Fibroblast of the aortic adventitia (primary cell): Measurements from ENCODE around the gene GINS2. TPM values are rescaled to one million over a fixed set of nuclear protein-coding genes. Genes with fewer than 3 reads are reported as not detected.

Experiments
- DNase-seq: peaks from one replicate; pipeline ENCODE4 v3.0.0-alpha.2; 2010; ENCODE audit warnings: low read depth
- H3K4me3 ChIP-seq: 2 replicates; pipeline ENCODE4 v1.5.1; 2011; ENCODE audit warnings: low read depth, mild to moderate bottlenecking, control low read depth, low read length, moderate library complexity
- total RNA-seq: library from RNA; depleted of rRNA; stranded (reverse); fragments of >200 nt; gene quantifications from 2 replicates; pipeline ENCODE4 v1.2.3, GENCODE V29; 2012; ENCODE audit warnings: low replicate concordance
- TF ChIP-seq, protein P1 (sequence below): IDR thresholded peaks from 2 replicates; pipeline ENCODE4 v1.5.1; 2011; ENCODE audit warnings: mild to moderate bottlenecking, low read length, control low read depth, inconsistent platforms; ENCODE audit not compliant: insufficient read depth

GINS2 gene
- total RNA-seq, 1 donor: 19.1 TPM

DNA sequence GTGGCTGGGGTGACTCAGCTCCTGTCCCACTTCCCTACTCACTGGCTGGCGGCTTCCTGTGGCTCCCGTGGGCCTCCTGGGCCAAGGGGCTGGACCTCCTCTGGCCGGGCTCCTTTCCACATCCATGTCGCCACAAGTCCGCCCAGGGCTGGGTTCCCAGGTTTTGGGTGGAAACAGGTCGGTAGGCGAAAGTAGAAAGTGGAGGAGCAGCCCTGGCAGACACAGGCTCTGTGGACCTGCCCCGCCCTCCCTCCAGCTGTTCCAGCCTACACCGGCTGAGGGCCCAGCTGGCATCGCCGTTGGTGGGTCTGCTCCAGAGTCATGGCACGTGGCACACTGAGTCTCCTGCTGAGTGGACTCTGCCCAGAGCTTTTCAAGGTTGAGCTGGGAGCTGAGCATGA lies 47.0 kb downstream of the GINS2 start:
- TF ChIP-seq, protein P1, sequence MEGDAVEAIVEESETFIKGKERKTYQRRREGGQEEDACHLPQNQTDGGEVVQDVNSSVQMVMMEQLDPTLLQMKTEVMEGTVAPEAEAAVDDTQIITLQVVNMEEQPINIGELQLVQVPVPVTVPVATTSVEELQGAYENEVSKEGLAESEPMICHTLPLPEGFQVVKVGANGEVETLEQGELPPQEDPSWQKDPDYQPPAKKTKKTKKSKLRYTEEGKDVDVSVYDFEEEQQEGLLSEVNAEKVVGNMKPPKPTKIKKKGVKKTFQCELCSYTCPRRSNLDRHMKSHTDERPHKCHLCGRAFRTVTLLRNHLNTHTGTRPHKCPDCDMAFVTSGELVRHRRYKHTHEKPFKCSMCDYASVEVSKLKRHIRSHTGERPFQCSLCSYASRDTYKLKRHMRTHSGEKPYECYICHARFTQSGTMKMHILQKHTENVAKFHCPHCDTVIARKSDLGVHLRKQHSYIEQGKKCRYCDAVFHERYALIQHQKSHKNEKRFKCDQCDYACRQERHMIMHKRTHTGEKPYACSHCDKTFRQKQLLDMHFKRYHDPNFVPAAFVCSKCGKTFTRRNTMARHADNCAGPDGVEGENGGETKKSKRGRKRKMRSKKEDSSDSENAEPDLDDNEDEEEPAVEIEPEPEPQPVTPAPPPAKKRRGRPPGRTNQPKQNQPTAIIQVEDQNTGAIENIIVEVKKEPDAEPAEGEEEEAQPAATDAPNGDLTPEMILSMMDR: no peak
- no peak overlapping the region for H3K4me3 ChIP-seq
- DNase-seq: peak; percentile 37

GRCh38 chr16:85641305-85641704 lies 47.4 kb downstream of the GINS2 start:
- no peak for DNase-seq
- H3K4me3 ChIP-seq: no peak overlapping the region
- TF ChIP-seq, protein P1: no peak

GRCh38 chr16:85640585-85640984 lies 48.2 kb downstream of the GINS2 start:
- TF ChIP-seq, protein P1: no peak
- DNase-seq: no peak

GRCh38 chr16:85640254-85640558 lies 48.5 kb downstream of the GINS2 start:
- TF ChIP-seq, protein P1: no peak
- DNase-seq: no peak
- H3K4me3 ChIP-seq: no peak overlapping the region

More at GRCh38 chr16:85640585-85640984, 48.2 kb downstream of the GINS2 start:
- no peak overlapping the region for H3K4me3 ChIP-seq

DNA sequence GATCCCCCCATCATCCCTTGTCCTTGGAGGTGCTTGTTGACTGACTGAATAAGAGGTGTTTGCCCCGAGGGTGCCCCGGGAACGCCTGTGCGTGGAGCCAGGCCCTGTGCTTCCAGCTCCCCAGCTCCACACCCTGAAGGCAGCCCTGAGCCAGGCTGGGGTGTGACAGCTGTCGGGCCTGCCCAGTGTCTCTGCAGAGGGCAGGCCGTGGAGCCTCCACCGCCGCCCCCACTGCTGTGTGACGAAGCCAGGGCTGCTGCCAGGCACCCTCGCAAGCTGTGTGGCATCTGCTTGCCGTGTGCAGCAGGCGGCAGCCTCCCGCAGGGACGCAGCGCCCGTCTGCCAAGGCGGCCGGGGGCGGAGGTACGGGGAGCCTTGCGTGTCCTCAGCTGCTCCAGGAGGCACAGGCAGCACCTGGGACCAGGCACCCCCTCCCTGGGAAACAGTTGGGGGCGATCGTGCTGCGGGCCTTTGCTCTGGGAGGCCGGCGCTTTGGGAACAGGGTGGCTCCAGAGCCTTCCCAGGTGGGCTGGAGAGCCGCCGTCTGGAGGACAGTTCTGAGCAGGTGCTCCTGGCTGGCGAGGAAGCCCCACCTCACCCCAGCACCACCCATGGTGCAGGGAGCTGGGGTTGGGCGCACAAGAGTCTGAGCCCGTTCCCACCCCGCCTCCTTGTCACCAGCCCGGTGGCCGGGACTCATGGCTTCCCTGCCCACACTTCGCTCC lies 49.1 kb downstream of the GINS2 start:
- TF ChIP-seq, protein P1: no peak
- no peak for DNase-seq
- H3K4me3 ChIP-seq: no peak overlapping the region

GRCh38 chr16:85638695-85639409 lies 49.9 kb downstream of the GINS2 start:
- no peak overlapping the region for H3K4me3 ChIP-seq
- TF ChIP-seq, protein P1: no peak
- no peak for DNase-seq
